Measurements from ENCODE around the gene CYP39A1.

- no peak for TF ChIP-seq CTCF (conservative IDR thresholded peaks at IDR 0.05; ENCODE audit: low read depth in 2 of 2)
- no peak for TF ChIP-seq EZH2 (IDR thresholded peaks at IDR 0.05; ENCODE audit: low read depth, unreplicated experiment)
- no peak for TF ChIP-seq POLR2AphosphoS5 (IDR thresholded peaks at IDR 0.05; ENCODE audit: low read depth)
Observed at GRCh38 chr6:46509063-46509462, 143.6 kb downstream of the CYP39A1 start.
